Stimulated activated CD4-positive, alpha-beta T cell treated with anti-CD3 and anti-CD28 coated beads, Interleukin-1b, Interleukin-23, amount 100 ng/mL, for 48 hours (primary cell): ENCODE results near the gene DIP2B.
"Not testable (repeated sequence)": the region's sequence is repeated elsewhere in the genome, so short reads cannot be mapped to it uniquely, and the experiment has no call there.

Source experiments
- DNase-seq: peaks from one replicate; pipeline ENCODE4 v3.0.0-alpha.2; 2020

The DIP2B gene

GRCh38 chr12:50746431-50746830 is 241.6 kb downstream of the DIP2B start:
- DNase-seq, result no peak

- DNase-seq, result no peak
These were observed 243.0 kb downstream of the DIP2B start for GRCh38 chr12:50747817-50748216.

GRCh38 chr12:50749459-50749882 is 244.7 kb downstream of the DIP2B start:
- no peak for DNase-seq

GRCh38 chr12:50750366-50750765 is 245.6 kb downstream of the DIP2B start:
- no peak for DNase-seq

- DNase-seq, result no peak
These were observed 247.3 kb downstream of the DIP2B start for GRCh38 chr12:50751948-50752721.

GRCh38 chr12:50753232-50753769 is 248.5 kb downstream of the DIP2B start:
- no peak for DNase-seq

GRCh38 chr12:50763639-50764285 is 259.0 kb downstream of the DIP2B start, which contains the start of gene ATF1:
ATF1 (plus strand) TSS chr12:50764101; CDS start chr12:50780146, 16,045 bp downstream.
- peak; percentile 90 for DNase-seq

- peak; percentile 75 for DNase-seq
These were observed 259.7 kb downstream of the DIP2B start for GRCh38 chr12:50764286-50765094.

GRCh38 chr12:50765095-50765911 is 260.5 kb downstream of the DIP2B start:
- peak; percentile 28 for DNase-seq

- no peak for DNase-seq
These were observed 263.6 kb downstream of the DIP2B start for GRCh38 chr12:50768391-50768790.

GRCh38 chr12:50768813-50769212 is 264.0 kb downstream of the DIP2B start:
- DNase-seq, result not testable (repeated sequence)

- no peak for DNase-seq
These were observed 266.6 kb downstream of the DIP2B start for GRCh38 chr12:50771409-50771808.

- no peak for DNase-seq
These were observed 267.7 kb downstream of the DIP2B start for GRCh38 chr12:50772470-50772869.

- DNase-seq, result no peak
These were observed 268.1 kb downstream of the DIP2B start for GRCh38 chr12:50772877-50773276.

GRCh38 chr12:50775251-50775650 is 270.5 kb downstream of the DIP2B start:
- DNase-seq, result no peak

- DNase-seq, result no peak
These were observed 272.3 kb downstream of the DIP2B start for GRCh38 chr12:50776749-50777728.

GRCh38 chr12:50778663-50779590 is 274.1 kb downstream of the DIP2B start:
- DNase-seq, result no peak

- no peak for DNase-seq
These were observed 275.2 kb downstream of the DIP2B start for GRCh38 chr12:50780013-50780412.

GRCh38 chr12:50784501-50784900 is 279.7 kb downstream of the DIP2B start:
- no peak for DNase-seq
